Muscle of arm (tissue), 14 donors: Measurements from ENCODE around the gene TCL1B. TPM values are rescaled to one million over a fixed set of nuclear protein-coding genes. Genes with fewer than 3 reads are reported as not detected.
"Not testable (repeated sequence)": the region's sequence is repeated elsewhere in the genome, so short reads cannot be mapped to it uniquely, and the experiment has no call there.

Experiments
- DNase-seq: peaks from one replicate; pipeline ENCODE4 v3.0.0-alpha.2; 2013
- long read RNA-seq, 11 donors: transcript quantifications; one replicate each; lab custom pipeline, GENCODE V29; 2026
- polyA plus RNA-seq, 12 donors: library from polyadenylated mRNA; unstranded; fragments of 120-200 nt; gene quantifications; one replicate each; pipeline ENCODE4 v1.2.1, GENCODE V29; 2013; ENCODE audit not compliant: insufficient read length in 12 of 12

Gene TCL1B
- under 1 TPM in 1 of 12 donors, not detected in 11; 0.32 TPM for polyA plus RNA-seq
- long read RNA-seq, donor 1 = 0 reads
- long read RNA-seq, donor 2 = 0 reads
- long read RNA-seq, donor 3 = 0 reads
- long read RNA-seq, donor 4 = 0 reads
- long read RNA-seq, donor 5 = 0 reads
- long read RNA-seq, donor 6 = 0 reads
- long read RNA-seq, donor 7 = 0 reads
- long read RNA-seq, donor 8, partial matches to known transcripts = 0 of 1 reads
- long read RNA-seq, donor 8, other reads (novel, unspliced or antisense) = 0 of 1 reads
- long read RNA-seq, donor 9 = 0 reads
- long read RNA-seq, donor 10 = 0 reads
- long read RNA-seq, donor 11 = 0 reads

- DNase-seq = no peak
Observed at GRCh38 chr14:95685978-95686922, at the start of gene TCL1B. Gene TCL1B, plus strand, starts transcription at chr14:95686426. Its CDS starts 42 bp downstream, at chr14:95686468.

- no peak for DNase-seq
Observed at GRCh38 chr14:95644981-95645380, 41.2 kb upstream of the TCL1B start.

- DNase-seq = no peak
Observed at GRCh38 chr14:95645389-95645996, 40.7 kb upstream of the TCL1B start.

- DNase-seq = no peak
Observed at GRCh38 chr14:95647926-95648325, 38.3 kb upstream of the TCL1B start.

GRCh38 chr14:95649230-95649629 is 37.0 kb upstream of the TCL1B start:
- DNase-seq = no peak

- no peak for DNase-seq
Observed at GRCh38 chr14:95651028-95651427, 35.2 kb upstream of the TCL1B start.

- no peak for DNase-seq
Observed at GRCh38 chr14:95651821-95652583, 34.2 kb upstream of the TCL1B start.

GRCh38 chr14:95652690-95653089 is 33.5 kb upstream of the TCL1B start:
- no peak for DNase-seq

GRCh38 chr14:95655461-95655860 is 30.8 kb upstream of the TCL1B start:
- DNase-seq = no peak

GRCh38 chr14:95656634-95657033 is 29.6 kb upstream of the TCL1B start:
- DNase-seq = no peak

GRCh38 chr14:95657454-95657853 is 28.8 kb upstream of the TCL1B start:
- DNase-seq = no peak

- DNase-seq = no peak
Observed at GRCh38 chr14:95659293-95659989, 26.8 kb upstream of the TCL1B start.

- no peak for DNase-seq
Observed at GRCh38 chr14:95659990-95660385, 26.2 kb upstream of the TCL1B start.

- DNase-seq = no peak
Observed at GRCh38 chr14:95660651-95661515, 25.3 kb upstream of the TCL1B start.

GRCh38 chr14:95662376-95663186 is 23.6 kb upstream of the TCL1B start:
- DNase-seq = no peak

GRCh38 chr14:95663226-95663797 is 22.9 kb upstream of the TCL1B start:
- DNase-seq = no peak

GRCh38 chr14:95664066-95664465 is 22.2 kb upstream of the TCL1B start:
- no peak for DNase-seq

GRCh38 chr14:95664546-95664945 is 21.7 kb upstream of the TCL1B start:
- DNase-seq = no peak

GRCh38 chr14:95665530-95665929 is 20.7 kb upstream of the TCL1B start:
- DNase-seq = not testable (repeated sequence)
